HepG2 (cell line): ENCODE data around the gene RMI2. TPM values are rescaled to one million over a fixed set of nuclear protein-coding genes. Genes with fewer than 3 reads are reported as not detected.

Experiments
- DNMT3B ChIP-seq: conservative IDR thresholded peaks from 2 replicates; pipeline ENCODE4 v1.6.1; 2016; ENCODE audit warnings: missing biosample characterization, control low read depth
- GMEB2 ChIP-seq: IDR thresholded peaks from 2 replicates; pipeline ENCODE4 v1.6.1; 2016; ENCODE audit warnings: missing biosample characterization, missing genetic modification reagents, low read depth
- HHEX ChIP-seq: IDR thresholded peaks from 2 replicates; pipeline ENCODE4 v1.6.1; 2016; ENCODE audit warnings: control low read depth
- KDM2A ChIP-seq: sonication (generic); formaldehyde crosslinking; IDR thresholded peaks from 2 replicates; pipeline ENCODE4 v1.4.0; 2020; ENCODE audit warnings: low read depth, missing genetic modification reagents, borderline replicate concordance
- MAFF ChIP-seq: IDR thresholded peaks from 2 replicates; pipeline ENCODE4 v1.6.1; 2011; ENCODE audit warnings: low read depth, low read length, improper control_type of control experiment
- PLRG1 ChIP-seq: fragments of 450-650 bp; conservative IDR thresholded peaks from 2 replicates; pipeline ENCODE4 v1.6.1; 2016
- POLR2AphosphoS2 ChIP-seq: IDR thresholded peaks from 2 replicates; pipeline ENCODE4 v1.6.1; 2011; ENCODE audit warnings: low read depth, low read length, improper control_type of control experiment
- POLR2G ChIP-seq: fragments of 200-400 bp; formaldehyde crosslinking; IDR thresholded peaks from 2 replicates; pipeline ENCODE4 v1.6.1; 2018; ENCODE audit warnings: mild to moderate bottlenecking, low read depth, low read length, moderate library complexity
- THYN1 ChIP-seq: sonication (generic); formaldehyde crosslinking; IDR thresholded peaks from 2 replicates; pipeline ENCODE4 v1.8.1; 2023; ENCODE audit warnings: low read depth, mild to moderate bottlenecking, moderate library complexity, missing genetic modification reagents, borderline replicate concordance
- TSC22D2 ChIP-seq: sonication (generic); formaldehyde crosslinking; IDR thresholded peaks from 2 replicates; pipeline ENCODE4 v1.5.1; 2020; ENCODE audit warnings: missing genetic modification reagents, mild to moderate bottlenecking, borderline replicate concordance
- YY1 ChIP-seq: IDR thresholded peaks from 2 replicates; pipeline ENCODE4 v1.6.1; 2011; ENCODE audit warnings: low read length, low read depth, moderate library complexity, mild to moderate bottlenecking; ENCODE audit not compliant: insufficient read depth, insufficient replicate concordance
- ZFP36L1 ChIP-seq: sonication (generic); formaldehyde crosslinking; IDR thresholded peaks from 2 replicates; pipeline ENCODE4 v1.8.0; 2022; ENCODE audit warnings: mild to moderate bottlenecking, missing genetic modification reagents, moderate library complexity
- ZFX ChIP-seq: sonication (generic); formaldehyde crosslinking; IDR thresholded peaks from 2 replicates; pipeline ENCODE4 v1.4.0; 2020; ENCODE audit warnings: mild to moderate bottlenecking, low read depth, missing genetic modification reagents, moderate library complexity
- ZMYM4 ChIP-seq: sonication (generic); formaldehyde crosslinking; IDR thresholded peaks from 2 replicates; pipeline ENCODE4 v1.8.1; 2023; ENCODE audit warnings: mild to moderate bottlenecking, missing genetic modification reagents
- ZNF10 ChIP-seq: sonication (generic); formaldehyde crosslinking; IDR thresholded peaks from 2 replicates; pipeline ENCODE4 v1.4.0; 2020; ENCODE audit warnings: mild to moderate bottlenecking, low read depth, missing genetic modification reagents, borderline replicate concordance
- ZNF230 ChIP-seq: sonication (generic); formaldehyde crosslinking; IDR thresholded peaks from 2 replicates; pipeline ENCODE4 v1.4.0; 2020; ENCODE audit warnings: mild to moderate bottlenecking, missing genetic modification reagents
- ZNF292 ChIP-seq: sonication (generic); formaldehyde crosslinking; IDR thresholded peaks from 2 replicates; pipeline ENCODE4 v1.8.1; 2022; ENCODE audit warnings: mild to moderate bottlenecking, low read depth, missing genetic modification reagents, borderline replicate concordance
- ZNF318 ChIP-seq: sonication (generic); formaldehyde crosslinking; IDR thresholded peaks from 2 replicates; pipeline ENCODE4 v1.4.0; 2020; ENCODE audit warnings: mild to moderate bottlenecking, missing genetic modification reagents
- ZNF564 ChIP-seq: sonication (generic); formaldehyde crosslinking; IDR thresholded peaks from 2 replicates; pipeline ENCODE4 v1.8.1; 2023; ENCODE audit warnings: mild to moderate bottlenecking, missing genetic modification reagents
- ZNF746 ChIP-seq: sonication (generic); formaldehyde crosslinking; IDR thresholded peaks from 2 replicates; pipeline ENCODE4 v1.8.0; 2022; ENCODE audit warnings: mild to moderate bottlenecking, missing genetic modification reagents
- polyA plus RNA-seq, 8 experiments: library from polyadenylated mRNA; depleted of rRNA in 3 of 8; stranded (reverse) in 7 of 8; unstranded in 1 of 8; fragments of >200 nt; fragmentation: Illumina TruSeq in 4 of 8; extraction: Trizol in 4 of 8; gene quantifications; 2 replicates each; pipeline versions ENCODE4 v1.2.1 to v1.2.3, GENCODE V29; 2011 to 2016; ENCODE audit warnings: low read depth in 4 of 8, missing spikeins in 1 of 8, mixed read lengths in 1 of 8; ENCODE audit not compliant: insufficient read depth in 1 of 8
- total RNA-seq, 5 experiments: library from RNA; depleted of rRNA; stranded (reverse); fragments of >200 nt; fragmentation: Illumina TruSeq; extraction: Trizol; gene quantifications; 2 replicates each; pipeline ENCODE4 v1.2.3, GENCODE V29; 2016; ENCODE audit warnings: low read depth in 1 of 5

RMI2 gene
- total and polyA plus RNA-seq, 2 of the 13 experiments (the other 11 are each of a cell fraction or from before 2014, with no cell fraction given) = 24.5 to 55.7 TPM

- TF ChIP-seq ZNF318 (CRISPR knock-in tag) = no peak
- TF ChIP-seq PLRG1 = no peak
- TF ChIP-seq ZNF292 (CRISPR knock-in tag) = peak; percentile 94
- no peak for TF ChIP-seq DNMT3B
- peak; percentile 70; the same call in 1 of the 2 replicates for TF ChIP-seq ZNF564 (CRISPR knock-in tag)
- TF ChIP-seq KDM2A (CRISPR knock-in tag) = no peak; the same call in none of the 2 replicates
- 0 out of 2 replicates have a peak, but pooled peaks have one; percentile 12 for TF ChIP-seq MAFF
- 0 out of 2 replicates have a peak, but pooled peaks have one; percentile 64 for TF ChIP-seq ZNF746 (CRISPR knock-in tag)
- peak; percentile 16; the same call in 1 of the 2 replicates for TF ChIP-seq ZNF230 (CRISPR knock-in tag)
- TF ChIP-seq TSC22D2 (CRISPR knock-in tag) = peak; percentile 70; the same call in 1 of the 2 replicates
- peak; percentile 61 for TF ChIP-seq POLR2G
- no peak for TF ChIP-seq ZNF10 (CRISPR knock-in tag)
- peak; percentile 62 for TF ChIP-seq ZFX (CRISPR knock-in tag)
- no peak for TF ChIP-seq POLR2AphosphoS2
- peak; percentile 69; the same call in 1 of the 2 replicates for TF ChIP-seq ZMYM4 (CRISPR knock-in tag)
- TF ChIP-seq GMEB2 (CRISPR knock-in tag) = no peak
- no peak for TF ChIP-seq THYN1 (CRISPR knock-in tag)
- TF ChIP-seq HHEX (CRISPR knock-in tag) = no peak
- no peak for TF ChIP-seq YY1
- no peak; the same call in 1 of the 2 replicates for TF ChIP-seq ZFP36L1
These were observed 36.6 kb upstream of the RMI2 start (continued) for GRCh38 chr16:11308493-11309283.
